HG02759 (cell line): Measurements from ENCODE around the gene BRSK2.
"Not testable (repeated sequence)": the region's sequence is repeated elsewhere in the genome, so short reads cannot be mapped to it uniquely, and the experiment has no call there.

ENCODE experiments used
- ATAC-seq: cut with Tn5 transposase; IDR thresholded peaks from one replicate; pipeline ENCODE4 v1.9.1; 2021; ENCODE audit warnings: mild to moderate bottlenecking, moderate library complexity; ENCODE audit not compliant: unreplicated experiment

BRSK2 gene

GRCh38 chr11:1389932-1390568, at the start of gene BRSK2:
BRSK2 (plus strand) TSS chr11:1389934; CDS start chr11:1390285, 351 bp downstream.
- no peak for ATAC-seq

- no peak for ATAC-seq
These were observed 49.6 kb upstream of the BRSK2 start for GRCh38 chr11:1340111-1340510.

GRCh38 chr11:1341226-1341625, 48.5 kb upstream of the BRSK2 start:
- not testable (repeated sequence) for ATAC-seq

- ATAC-seq: no peak
These were observed 47.7 kb upstream of the BRSK2 start for GRCh38 chr11:1341928-1342524.

GRCh38 chr11:1342946-1343345, 46.8 kb upstream of the BRSK2 start:
- ATAC-seq: no peak

GRCh38 chr11:1343391-1344055, 46.2 kb upstream of the BRSK2 start:
- ATAC-seq: no peak

GRCh38 chr11:1344056-1344635, 45.6 kb upstream of the BRSK2 start:
- no peak for ATAC-seq

GRCh38 chr11:1345737-1346513, 43.8 kb upstream of the BRSK2 start:
- no peak for ATAC-seq

GRCh38 chr11:1346669-1347390, 42.9 kb upstream of the BRSK2 start:
- no peak for ATAC-seq

GRCh38 chr11:1347411-1347999, 42.2 kb upstream of the BRSK2 start:
- ATAC-seq: not testable (repeated sequence)

- ATAC-seq: no peak
These were observed 41.5 kb upstream of the BRSK2 start for GRCh38 chr11:1348146-1348795.

- no peak for ATAC-seq
These were observed 40.9 kb upstream of the BRSK2 start for GRCh38 chr11:1348796-1349326.

GRCh38 chr11:1349327-1350041, 40.2 kb upstream of the BRSK2 start:
- no peak for ATAC-seq

- ATAC-seq: no peak
These were observed 39.5 kb upstream of the BRSK2 start for GRCh38 chr11:1350086-1350725.

- ATAC-seq: no peak
These were observed 38.3 kb upstream of the BRSK2 start for GRCh38 chr11:1351278-1351937.

- no peak for ATAC-seq
These were observed 36.9 kb upstream of the BRSK2 start for GRCh38 chr11:1352696-1353382.
